Measurements from ENCODE around the gene GTF2H1. TPM values are rescaled to one million over a fixed set of nuclear protein-coding genes. Genes with fewer than 3 reads are reported as not detected.
A peak's percentile ranks its signal among the peaks of the same experiment; 100 is the strongest.

Gene GTF2H1
- polyA plus RNA-seq (2011; rRNA removed) (40.0 and 53.2 TPM in 2 replicates), polyA minus RNA-seq (2011; rRNA and poly(A)+ RNA removed) (25.2 and 37.8 TPM in 2 replicates)

GRCh38 chr11:18321969-18322711, at the start of gene GTF2H1, which contains the start of gene HPS5:
TSS of gene GTF2H1 (plus strand) at chr11:18322567. CDS start at chr11:18333075, 10,508 bp downstream.
TSS of gene HPS5 (minus strand) at chr11:18322140. CDS start at chr11:18317858, 4,282 bp downstream.
- Histone ChIP-seq H3K9me3 (ENCODE audit: control insufficient read depth, insufficient read depth, low read length) (no peaks in the 10 kb centered on the region), H3K4me3 (ENCODE audit: low read depth, low read length) (peak within 1 kb of the TSS; percentile 87), H3K27me3 (ENCODE audit: control insufficient read depth, insufficient read depth, low read length) (no peaks in the 10 kb centered on the region), H3K27ac (ENCODE audit: low read depth, low read length) (peak within 1 kb of the TSS; percentile 93)
- POLR2A ChIA-PET, result interaction anchor here (0.5 to 3.4 kb wide), 6 partner anchors 10 to 1245 kb away, joined by 3 to 40 read pairs (median 3); partner anchors contain the start of genes LDHA and RPS13
- CTCF ChIA-PET, result interaction anchor here (0.6 to 1.7 kb wide), 3 partner anchors 10 to 290 kb away, joined by 3 to 10 read pairs (median 3); no protein-coding TSS in a partner anchor
- no peak for TF ChIP-seq CTCF (IDR thresholded peaks at IDR 0.05; ENCODE audit: low read depth, low read length)
- DNase-seq (ENCODE audit: low read depth, low spot score), result peak; percentile 96

DNA sequence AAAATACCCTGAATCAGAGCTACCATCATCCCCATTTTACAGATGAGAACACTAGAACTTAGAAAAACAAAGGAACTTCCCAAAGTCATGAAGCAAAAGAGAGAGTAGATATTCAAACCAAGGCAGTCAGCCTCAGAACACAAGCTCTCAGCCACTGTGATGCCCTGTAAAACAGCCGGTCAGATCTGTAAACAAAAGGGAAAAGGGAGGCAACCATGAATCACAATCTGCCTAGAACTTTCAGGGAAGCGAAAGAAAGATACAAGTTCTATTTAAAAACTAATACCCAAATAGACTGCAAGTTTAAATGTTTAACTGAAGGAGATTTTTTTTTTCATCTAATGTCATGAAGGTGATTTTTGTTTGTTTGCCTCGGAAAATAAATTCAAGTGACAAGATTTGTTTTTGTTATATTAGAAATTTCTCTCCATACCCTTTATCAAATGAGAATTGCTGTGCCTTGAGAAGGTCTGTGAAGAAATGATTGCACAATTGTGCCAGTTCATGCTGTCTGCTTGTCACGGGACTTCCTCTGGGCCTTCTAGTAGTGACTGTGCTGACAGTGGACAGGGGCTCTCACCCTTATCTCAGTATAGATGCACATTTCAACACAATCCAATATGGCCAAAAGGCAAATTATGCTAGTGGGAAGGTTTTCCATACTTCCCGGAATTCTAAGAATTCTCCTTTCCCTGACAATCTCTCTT, 44.6 kb upstream of the GTF2H1 start:
- no peak overlapping the region for H3K27ac ChIP-seq (ENCODE audit: low read depth, low read length)
- no peak for TF ChIP-seq CTCF (IDR thresholded peaks at IDR 0.05; ENCODE audit: low read depth, low read length)
- CTCF ChIA-PET, result interaction anchor here (0.6 to 1.7 kb wide), 3 partner anchors 34 to 257 kb away, joined by 3 read pairs; no protein-coding TSS in a partner anchor
- no peak overlapping the region for H3K4me3 ChIP-seq (ENCODE audit: low read depth, low read length)
- no peaks in the 10 kb centered on the region for H3K27me3 ChIP-seq (ENCODE audit: control insufficient read depth, insufficient read depth, low read length)
- H3K9me3 ChIP-seq (ENCODE audit: control insufficient read depth, insufficient read depth, low read length), result peaks cover 5% of the 10 kb centered on the region; the same call in 1 of the 2 replicates
- no peak for DNase-seq (ENCODE audit: low read depth, low spot score)
- POLR2A ChIA-PET, result no interaction called here

DNA sequence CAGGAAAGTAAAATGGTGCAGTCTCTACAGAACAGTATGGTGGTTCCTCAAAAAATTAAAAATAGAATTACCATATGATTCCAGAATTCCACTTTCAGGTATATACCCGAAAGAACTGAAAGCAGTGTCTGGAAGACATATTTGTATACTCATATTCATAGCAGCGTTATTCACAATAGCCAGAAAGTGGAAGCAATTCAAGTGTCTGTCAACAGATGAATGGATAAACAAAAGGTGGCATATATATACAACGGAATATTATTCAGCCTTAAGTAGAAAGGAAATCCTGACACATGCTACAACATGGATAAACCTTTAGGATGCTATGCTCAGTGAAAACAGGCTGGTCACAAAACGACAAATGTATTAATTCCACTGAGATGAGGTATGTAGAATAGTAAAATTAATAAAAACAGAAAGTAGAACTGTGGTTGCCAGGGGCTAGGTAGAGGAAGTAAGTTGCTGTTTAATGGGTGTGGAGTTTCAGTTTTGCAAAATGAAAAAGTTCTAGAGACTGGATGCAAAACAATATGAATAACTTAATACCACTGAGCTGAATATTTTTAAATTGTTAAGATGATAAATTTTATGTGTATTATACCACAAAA, 41.8 kb upstream of the GTF2H1 start:
- Histone ChIP-seq H3K9me3 (ENCODE audit: control insufficient read depth, insufficient read depth, low read length) (peaks cover 5% of the 10 kb centered on the region; the same call in 1 of the 2 replicates), H3K27ac (ENCODE audit: low read depth, low read length) (no peak overlapping the region), H3K27me3 (ENCODE audit: control insufficient read depth, insufficient read depth, low read length) (no peaks in the 10 kb centered on the region), H3K4me3 (ENCODE audit: low read depth, low read length) (no peak overlapping the region)
- TF ChIP-seq CTCF (IDR thresholded peaks at IDR 0.05; ENCODE audit: low read depth, low read length), result no peak
- no peak for DNase-seq (ENCODE audit: low read depth, low spot score)
- POLR2A ChIA-PET, result no interaction called here
- CTCF ChIA-PET, result interaction anchor here (0.6 to 0.8 kb wide), 4 partner anchors 21 to 872 kb away, joined by 3 to 4 read pairs (median 3); no protein-coding TSS in a partner anchor

GRCh38 chr11:18282626-18283025, 39.7 kb upstream of the GTF2H1 start:
- POLR2A ChIA-PET, result no interaction called here
- Histone ChIP-seq H3K27ac (ENCODE audit: low read depth, low read length) (no peak overlapping the region), H3K4me3 (ENCODE audit: low read depth, low read length) (no peak overlapping the region), H3K9me3 (ENCODE audit: control insufficient read depth, insufficient read depth, low read length) (no peaks in the 10 kb centered on the region), H3K27me3 (ENCODE audit: control insufficient read depth, insufficient read depth, low read length) (no peaks in the 10 kb centered on the region)
- no peak for TF ChIP-seq CTCF (IDR thresholded peaks at IDR 0.05; ENCODE audit: low read depth, low read length)
- CTCF ChIA-PET, result no interaction called here
- no peak for DNase-seq (ENCODE audit: low read depth, low spot score)
